Skeletal muscle satellite cell (primary cell): ENCODE data around the gene PPP1R36.
"Not testable (repeated sequence)": the region's sequence is repeated elsewhere in the genome, so short reads cannot be mapped to it uniquely, and the experiment has no call there.

Experiments used
- H3K27me3 ChIP-seq: 2 replicates; pipeline ENCODE4 v1.7.0; 2013; ENCODE audit warnings: low read length; ENCODE audit not compliant: control insufficient read depth, insufficient read depth
- H3K36me3 ChIP-seq: 2 replicates; pipeline ENCODE4 v1.7.0; 2013; ENCODE audit warnings: mild to moderate bottlenecking, control low read depth, low read length; ENCODE audit not compliant: insufficient read depth
- H3K4me1 ChIP-seq: 2 replicates; pipeline ENCODE4 v1.7.0; 2013; ENCODE audit warnings: low read length; ENCODE audit not compliant: control insufficient read depth, insufficient read depth
- H3K4me2 ChIP-seq: 2 replicates; pipeline ENCODE4 v1.7.0; 2013; ENCODE audit warnings: mild to moderate bottlenecking, low read length
- H3K4me3 ChIP-seq: 2 replicates; pipeline ENCODE4 v1.7.0; 2013; ENCODE audit warnings: low read length
- H3K9ac ChIP-seq: 2 replicates; pipeline ENCODE4 v1.7.0; 2013; ENCODE audit warnings: mild to moderate bottlenecking, low read depth, low read length, moderate library complexity
- H3K9me3 ChIP-seq: replicated peaks from 2 replicates; pipeline ENCODE4 v1.7.0; 2013; ENCODE audit warnings: mild to moderate bottlenecking, control low read depth, low read length

Gene PPP1R36

GRCh38 chr14:64604881-64605280 lies 55.1 kb downstream of the PPP1R36 start:
- Histone ChIP-seq H3K9ac (no peak overlapping the region), H3K4me1 (no peaks in the 10 kb centered on the region)

GRCh38 chr14:64605926-64606685 lies 56.3 kb downstream of the PPP1R36 start:
- H3K4me1 ChIP-seq = peaks cover 1% of the 10 kb centered on the region
- H3K36me3 ChIP-seq = no peaks in the 10 kb centered on the region
- H3K27me3 ChIP-seq = peaks cover 12% of the 10 kb centered on the region
- no peaks in the 10 kb centered on the region for H3K9me3 ChIP-seq
- H3K9ac ChIP-seq = no peak overlapping the region
- H3K4me3 ChIP-seq = no peak overlapping the region
- H3K4me2 ChIP-seq = no peak overlapping the region

More at GRCh38 chr14:64604881-64605280, 55.1 kb downstream of the PPP1R36 start:
- Histone ChIP-seq H3K4me2 (no peak overlapping the region), H3K9me3 (no peaks in the 10 kb centered on the region), H3K36me3 (no peaks in the 10 kb centered on the region), H3K4me3 (no peak overlapping the region), H3K27me3 (peaks cover 12% of the 10 kb centered on the region)

GRCh38 chr14:64610049-64610746 lies 60.4 kb downstream of the PPP1R36 start:
- Histone ChIP-seq H3K4me3 (no peak overlapping the region), H3K4me2 (no peak overlapping the region), H3K9ac (no peak overlapping the region), H3K27me3 (peaks cover 12% of the 10 kb centered on the region), H3K36me3 (no peaks in the 10 kb centered on the region), H3K4me1 (peaks cover 19% of the 10 kb centered on the region), H3K9me3 (no peaks in the 10 kb centered on the region)

GRCh38 chr14:64611358-64612020 lies 61.7 kb downstream of the PPP1R36 start:
- peaks cover 4% of the 10 kb centered on the region for H3K27me3 ChIP-seq
- H3K9ac ChIP-seq = peak overlapping the region; percentile 31
- peak overlapping the region; percentile 33 for H3K4me2 ChIP-seq
- H3K36me3 ChIP-seq = no peaks in the 10 kb centered on the region
- peaks cover 20% of the 10 kb centered on the region for H3K4me1 ChIP-seq
- no peaks in the 10 kb centered on the region for H3K9me3 ChIP-seq
- no peak overlapping the region for H3K4me3 ChIP-seq

- H3K9me3 ChIP-seq = no peaks in the 10 kb centered on the region
- H3K27me3 ChIP-seq = no peaks in the 10 kb centered on the region
- H3K36me3 ChIP-seq = no peaks in the 10 kb centered on the region
- H3K4me1 ChIP-seq = peaks cover 20% of the 10 kb centered on the region
- H3K4me3 ChIP-seq = no peak overlapping the region
- peak overlapping the region; percentile 33 for H3K4me2 ChIP-seq
- H3K9ac ChIP-seq = peak overlapping the region; percentile 31
These were observed 62.2 kb downstream of the PPP1R36 start for GRCh38 chr14:64612021-64612380.

GRCh38 chr14:64612971-64613666 lies 63.4 kb downstream of the PPP1R36 start:
- no peaks in the 10 kb centered on the region for H3K27me3 ChIP-seq
- peaks cover 20% of the 10 kb centered on the region for H3K4me1 ChIP-seq
- H3K4me3 ChIP-seq = no peak overlapping the region
- no peak overlapping the region for H3K4me2 ChIP-seq
- no peak overlapping the region for H3K9ac ChIP-seq
- H3K36me3 ChIP-seq = no peaks in the 10 kb centered on the region
- no peaks in the 10 kb centered on the region for H3K9me3 ChIP-seq

- Histone ChIP-seq H3K4me3 (no peak overlapping the region), H3K4me1 (peaks cover 20% of the 10 kb centered on the region), H3K4me2 (no peak overlapping the region), H3K36me3 (no peaks in the 10 kb centered on the region), H3K27me3 (peaks cover 3% of the 10 kb centered on the region), H3K9me3 (no peaks in the 10 kb centered on the region), H3K9ac (no peak overlapping the region)
These were observed 64.4 kb downstream of the PPP1R36 start for GRCh38 chr14:64614166-64614565.

GRCh38 chr14:64614805-64615391 lies 65.1 kb downstream of the PPP1R36 start:
- Histone ChIP-seq H3K27me3 (peaks cover 3% of the 10 kb centered on the region), H3K4me1 (peaks cover 20% of the 10 kb centered on the region), H3K9ac (no peak overlapping the region), H3K9me3 (no peaks in the 10 kb centered on the region), H3K36me3 (no peaks in the 10 kb centered on the region), H3K4me3 (no peak overlapping the region), H3K4me2 (no peak overlapping the region)

- H3K4me3 ChIP-seq, H3K4me2 ChIP-seq, H3K9ac ChIP-seq, H3K36me3 ChIP-seq, H3K4me1 ChIP-seq, H3K9me3 ChIP-seq, H3K27me3 ChIP-seq: not testable (repeated sequence)
These were observed 68.2 kb downstream of the PPP1R36 start for GRCh38 chr14:64617872-64618408.

- H3K27me3 ChIP-seq = peaks cover 3% of the 10 kb centered on the region
- H3K4me1 ChIP-seq = no peaks in the 10 kb centered on the region
- no peak overlapping the region for H3K4me3 ChIP-seq
- H3K36me3 ChIP-seq = no peaks in the 10 kb centered on the region
- no peak overlapping the region for H3K4me2 ChIP-seq
- H3K9ac ChIP-seq = no peak overlapping the region
- H3K9me3 ChIP-seq = no peaks in the 10 kb centered on the region
These were observed 71.1 kb downstream of the PPP1R36 start for GRCh38 chr14:64620910-64621309.
